ENCODE measurements around the gene CDC26. TPM values are rescaled to one million over a fixed set of nuclear protein-coding genes. Genes with fewer than 3 reads are reported as not detected.

CDC26 gene
- total and polyA plus RNA-seq, 7 donors = 33.8 to 74.5 (median 64.9) TPM

GRCh38 chr9:113269355-113269754, 6.0 kb downstream of the CDC26 start:
- 39 to 86% methylated on average over 2 of the region's 2 CpGs for WGBS, 2 donors
- no peaks in the 10 kb centered on the region for H3K9me3 ChIP-seq
- no peak for TF ChIP-seq CTCF (IDR thresholded peaks at IDR 0.05)
- no peak for TF ChIP-seq POLR2AphosphoS5 (IDR thresholded peaks at IDR 0.05)
- no peak for TF ChIP-seq EP300 (IDR thresholded peaks at IDR 0.05)
- no peak for TF ChIP-seq POLR2A (IDR thresholded peaks at IDR 0.05)
- DNase-seq = no peak
- no peaks in the 10 kb centered on the region for H3K27me3 ChIP-seq
- intact Hi-C loops (cut with DNase I) = no loop called here
- peaks cover 27 to 75% (median 37%) of the 10 kb centered on the region in 4 donors for H3K36me3 ChIP-seq
- peaks cover 0 to 7% (median 3%) of the 10 kb centered on the region in 4 donors for H3K4me1 ChIP-seq
- H3K27ac ChIP-seq = no peak overlapping the region
- H3K4me3 ChIP-seq = no peak overlapping the region

- Histone ChIP-seq H3K4me3 (no peak overlapping the region), H3K4me1 (no peaks in the 10 kb centered on the region), H3K9me3 (no peaks in the 10 kb centered on the region), H3K27ac (no peak overlapping the region), H3K36me3 (peaks cover 27 to 80% (median 37%) of the 10 kb centered on the region in 4 donors), H3K27me3 (no peaks in the 10 kb centered on the region)
- intact Hi-C loops (cut with DNase I) = no loop called here
- WGBS, 2 donors = 77 to 86% methylated on average over 4 of the region's 4 CpGs
- TF ChIP-seq POLR2AphosphoS5 (IDR thresholded peaks at IDR 0.05) (no peak), EP300 (IDR thresholded peaks at IDR 0.05) (no peak), CTCF (IDR thresholded peaks at IDR 0.05) (no peak), POLR2A (IDR thresholded peaks at IDR 0.05) (no peak)
- no peak for DNase-seq
Measured at GRCh38 chr9:113267911-113268566, 7.3 kb downstream of the CDC26 start.

GRCh38 chr9:113266174-113266573, 9.2 kb downstream of the CDC26 start:
- peaks cover 16 to 79% (median 27%) of the 10 kb centered on the region in 4 donors for H3K36me3 ChIP-seq
- H3K9me3 ChIP-seq = no peaks in the 10 kb centered on the region
- H3K4me1 ChIP-seq = no peaks in the 10 kb centered on the region
- no peaks in the 10 kb centered on the region for H3K27me3 ChIP-seq
- H3K27ac ChIP-seq = no peak overlapping the region
- WGBS, 2 donors = 66 to 83% methylated on average over 3 of the region's 3 CpGs
- H3K4me3 ChIP-seq = no peak overlapping the region
- TF ChIP-seq POLR2A (IDR thresholded peaks at IDR 0.05) (no peak), EP300 (IDR thresholded peaks at IDR 0.05) (no peak), CTCF (IDR thresholded peaks at IDR 0.05) (no peak), POLR2AphosphoS5 (IDR thresholded peaks at IDR 0.05) (no peak)
- DNase-seq = no peak
- intact Hi-C loops (cut with DNase I) = no loop called here

- no peaks in the 10 kb centered on the region for H3K4me1 ChIP-seq
- H3K4me3 ChIP-seq = no peak overlapping the region
- no peaks in the 10 kb centered on the region for H3K9me3 ChIP-seq
- peaks cover 0 to 79% (median 17%) of the 10 kb centered on the region in 4 donors for H3K36me3 ChIP-seq
- no peak for TF ChIP-seq EP300 (IDR thresholded peaks at IDR 0.05)
- TF ChIP-seq POLR2AphosphoS5 (IDR thresholded peaks at IDR 0.05) = no peak
- no peak for TF ChIP-seq POLR2A (IDR thresholded peaks at IDR 0.05)
- no peak for DNase-seq
- no peak overlapping the region for H3K27ac ChIP-seq
- intact Hi-C loops (cut with DNase I) = no loop called here
- 85 to 91% methylated on average over 1 of the region's 1 CpG for WGBS, 2 donors
- no peaks in the 10 kb centered on the region for H3K27me3 ChIP-seq
Measured at GRCh38 chr9:113261917-113262671, 13.3 kb downstream of the CDC26 start.

- intact Hi-C loops (cut with DNase I) = no loop called here
- H3K36me3 ChIP-seq = peaks cover 0 to 68% (median 14%) of the 10 kb centered on the region in 4 donors
Measured at GRCh38 chr9:113258282-113258681, 17.1 kb downstream of the CDC26 start.

More at GRCh38 chr9:113258282-113258681, 17.1 kb downstream of the CDC26 start:
- Histone ChIP-seq H3K9me3 (no peaks in the 10 kb centered on the region), H3K27me3 (no peaks in the 10 kb centered on the region), H3K27ac (no peak overlapping the region), H3K4me3 (no peak overlapping the region), H3K4me1 (no peaks in the 10 kb centered on the region)
- 7 to 67% methylated on average over 1 of the region's 1 CpG for WGBS, 2 donors
- TF ChIP-seq POLR2A (IDR thresholded peaks at IDR 0.05) = no peak
- no peak for TF ChIP-seq CTCF (IDR thresholded peaks at IDR 0.05)
- no peak for TF ChIP-seq EP300 (IDR thresholded peaks at IDR 0.05)
- TF ChIP-seq POLR2AphosphoS5 (IDR thresholded peaks at IDR 0.05) = no peak
- no peak for DNase-seq
